ENCODE measurements around the gene LEMD3.
"Not testable (repeated sequence)": the region's sequence is repeated elsewhere in the genome, so short reads cannot be mapped to it uniquely, and the experiment has no call there.

The LEMD3 gene

DNA sequence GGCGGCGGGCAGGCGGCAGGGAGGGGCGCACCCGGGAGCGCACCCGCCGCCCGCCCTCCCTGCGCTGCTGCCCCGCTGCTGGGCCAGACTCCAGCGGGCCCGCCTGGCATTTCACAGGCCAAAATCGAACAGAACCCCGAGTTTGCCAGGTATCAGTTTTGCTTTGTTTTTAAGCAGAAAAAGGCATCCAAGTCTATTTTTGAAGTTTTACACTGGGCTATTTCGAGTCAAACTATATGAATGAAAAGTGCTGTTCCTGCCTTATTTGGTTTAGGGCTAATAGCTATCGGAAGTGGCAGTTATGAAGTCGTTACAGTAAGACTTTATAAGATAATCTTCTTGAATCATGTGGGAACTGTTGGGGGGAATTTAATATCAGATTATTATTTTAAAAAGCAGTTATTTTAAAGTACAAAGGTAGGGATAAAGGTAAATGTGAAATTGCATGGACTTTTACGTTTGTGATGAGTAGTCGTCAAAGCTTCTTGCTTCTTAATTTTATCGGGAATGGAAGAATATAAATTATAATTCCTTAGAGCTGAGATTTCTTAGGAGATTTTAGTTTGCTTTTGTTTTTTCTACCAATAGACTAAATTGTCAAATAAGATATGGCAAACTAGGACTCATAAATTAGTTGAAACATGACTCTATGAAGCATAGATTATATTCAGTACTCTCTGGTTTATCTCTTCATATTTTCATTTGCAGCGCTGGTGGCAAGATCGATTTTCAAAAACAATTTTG, 110.2 kb downstream of the LEMD3 start:
- DNase-seq, result no peak

- DNase-seq, result no peak
These were observed 110.9 kb downstream of the LEMD3 start for GRCh38 chr12:65280306-65280705.

DNA sequence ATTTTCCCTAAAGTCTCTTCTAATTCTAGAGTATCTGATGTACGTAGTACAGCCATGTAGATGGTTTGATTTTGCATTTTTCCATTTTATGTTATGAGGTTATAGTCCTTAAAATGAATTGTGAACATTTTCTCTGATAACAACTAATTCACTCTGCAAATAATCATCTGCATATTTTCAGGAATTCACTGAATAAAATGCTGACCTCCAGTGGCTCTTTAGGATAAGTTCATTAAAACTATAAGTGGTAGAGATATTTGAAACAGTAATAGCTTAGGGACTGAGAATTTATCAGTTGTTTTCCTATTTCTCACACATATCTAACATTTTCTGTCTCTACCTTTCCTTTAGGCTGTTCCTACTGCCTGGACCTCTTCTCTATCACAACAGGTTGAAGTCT, 113.5 kb downstream of the LEMD3 start:
- no peak for DNase-seq

GRCh38 chr12:65285532-65285931, 116.1 kb downstream of the LEMD3 start:
- DNase-seq, result not testable (repeated sequence)

- DNase-seq, result no peak
These were observed 118.0 kb downstream of the LEMD3 start for GRCh38 chr12:65287426-65287825.

DNA sequence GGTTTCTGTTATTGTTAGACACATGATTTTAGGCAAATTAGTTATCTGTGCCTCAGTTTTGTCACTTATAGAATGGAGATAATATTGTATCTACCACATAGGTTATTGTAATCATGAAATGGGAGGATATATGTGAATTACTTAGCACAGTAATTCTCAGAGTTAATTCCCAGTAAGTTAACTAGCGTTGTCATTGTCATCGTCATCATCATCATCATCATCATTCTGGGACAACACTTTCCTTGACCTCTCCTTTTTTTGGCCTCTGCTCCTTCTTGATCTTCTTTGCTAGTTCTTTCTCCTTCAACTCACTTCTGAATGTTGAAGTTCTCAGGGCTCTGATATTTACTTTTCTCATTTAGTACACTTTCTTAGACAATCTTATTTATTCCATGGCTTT, 122.9 kb downstream of the LEMD3 start:
- DNase-seq, result no peak

GRCh38 chr12:65293735-65294134, 124.4 kb downstream of the LEMD3 start:
- no peak for DNase-seq

DNA sequence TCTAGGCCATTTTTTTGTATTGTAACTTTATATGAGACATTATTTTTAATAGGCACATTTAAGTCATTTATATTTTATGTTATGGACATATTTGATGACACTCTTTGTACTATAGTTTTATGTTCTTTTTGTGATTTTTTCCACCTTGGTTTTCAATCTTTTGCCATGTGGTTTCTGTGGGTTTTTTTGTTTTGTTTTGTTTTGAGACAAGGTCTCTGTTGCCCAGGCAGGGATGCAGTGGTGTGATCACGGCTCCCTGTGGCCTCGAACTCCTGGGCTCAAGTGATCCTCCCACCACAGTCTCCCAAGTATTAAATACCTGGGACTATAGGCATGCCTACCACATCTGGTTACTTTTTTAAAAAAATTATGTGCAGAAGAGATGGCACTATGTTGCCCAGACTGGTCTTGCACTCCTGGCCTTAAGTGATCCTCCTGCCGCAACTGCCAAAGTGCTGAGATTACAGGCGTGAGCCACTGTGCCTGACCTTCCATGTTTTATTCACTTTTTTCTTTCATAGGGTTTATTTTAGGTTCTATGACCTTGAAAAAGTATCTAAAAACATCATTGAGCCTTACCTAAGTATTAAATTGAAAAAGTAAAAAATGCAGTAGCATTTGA, 125.4 kb downstream of the LEMD3 start:
- DNase-seq, result no peak

DNA sequence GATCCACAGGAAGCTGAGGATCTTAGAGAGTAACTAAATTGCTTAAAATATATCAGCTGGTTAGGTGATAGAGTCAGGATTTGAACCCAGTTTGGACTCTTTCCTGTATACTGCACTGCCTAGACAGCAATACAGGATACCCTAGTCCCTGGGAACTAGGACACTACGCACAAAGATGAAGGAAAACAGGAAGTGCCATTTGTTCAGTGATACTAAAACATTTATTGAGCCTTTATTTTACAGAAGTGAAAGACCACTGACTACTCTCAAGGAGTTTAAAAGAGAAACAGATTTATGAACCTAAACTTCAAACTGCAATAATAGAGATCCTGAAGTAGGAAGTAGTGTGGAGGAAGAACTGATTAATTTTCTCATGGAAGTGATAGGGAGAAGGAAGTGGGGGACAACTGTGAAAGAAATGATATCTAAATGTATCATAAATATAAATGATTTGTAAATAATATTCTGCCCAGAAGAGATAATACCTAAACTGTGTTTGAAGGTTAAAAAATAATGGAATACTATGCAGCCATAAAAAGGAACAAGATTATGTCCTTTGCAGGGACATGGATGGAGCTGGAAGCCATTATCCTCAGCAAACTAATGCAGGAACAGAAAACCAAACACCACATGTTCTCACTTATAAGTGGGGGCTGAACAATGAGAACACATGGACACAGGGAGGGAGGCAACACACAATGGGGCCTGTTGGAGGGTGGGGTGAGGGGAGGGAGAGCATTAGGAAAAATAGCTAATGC, 127.3 kb downstream of the LEMD3 start:
- DNase-seq, result no peak

All from stimulated activated CD4-positive, alpha-beta T cell treated with anti-CD3 and anti-CD28 coated beads, Interleukin-4, amount 100 ng/mL, for 4 hours (primary cell).